ENCODE measurements around the gene TTC39B.
"Not testable (repeated sequence)": the region's sequence is repeated elsewhere in the genome, so short reads cannot be mapped to it uniquely, and the experiment has no call there.

TTC39B gene

DNA sequence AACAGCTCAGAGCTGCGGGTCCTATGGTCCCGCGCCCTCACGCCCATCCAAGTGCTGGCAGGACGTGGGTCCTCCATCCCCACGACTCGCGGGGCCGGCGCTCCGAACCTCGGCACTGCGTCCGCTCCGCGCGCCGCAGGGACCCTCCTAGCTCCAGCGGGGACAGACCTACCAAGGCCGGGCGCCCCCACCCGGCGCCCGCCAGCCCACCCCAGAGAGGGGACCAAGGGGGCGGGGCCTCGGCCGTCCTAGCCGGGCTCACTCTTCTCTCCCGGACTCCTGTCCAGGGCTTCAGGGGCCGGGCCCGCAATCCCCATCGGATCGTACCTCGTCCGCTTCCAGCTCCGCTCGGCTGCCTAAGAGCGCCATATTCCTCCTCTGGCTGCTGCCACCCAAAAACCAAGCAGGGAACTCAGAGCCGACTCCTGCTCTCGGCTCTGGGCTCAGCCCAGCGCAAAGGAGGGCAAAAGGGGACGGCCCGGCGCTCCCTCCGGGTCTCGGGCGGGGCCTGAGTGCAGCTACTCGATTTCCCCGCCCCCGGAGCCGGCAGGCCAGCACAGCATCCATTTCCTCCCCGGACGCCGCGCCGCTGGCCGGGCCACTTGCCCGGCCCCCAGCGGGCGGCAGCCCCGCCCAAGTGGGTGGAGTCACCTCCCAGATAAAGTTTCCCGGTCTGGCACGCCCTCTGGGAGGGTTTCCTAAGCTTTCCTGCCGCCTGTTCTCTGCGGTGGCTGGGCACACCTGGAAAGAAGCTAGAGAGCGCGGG is at the start of gene TTC39B:
Gene TTC39B, minus strand, starts transcription at position 460 of the 766 bp plus-strand sequence. Its CDS starts 91 bp downstream, at position 369.
- DNase-seq: peak; percentile 92

DNA sequence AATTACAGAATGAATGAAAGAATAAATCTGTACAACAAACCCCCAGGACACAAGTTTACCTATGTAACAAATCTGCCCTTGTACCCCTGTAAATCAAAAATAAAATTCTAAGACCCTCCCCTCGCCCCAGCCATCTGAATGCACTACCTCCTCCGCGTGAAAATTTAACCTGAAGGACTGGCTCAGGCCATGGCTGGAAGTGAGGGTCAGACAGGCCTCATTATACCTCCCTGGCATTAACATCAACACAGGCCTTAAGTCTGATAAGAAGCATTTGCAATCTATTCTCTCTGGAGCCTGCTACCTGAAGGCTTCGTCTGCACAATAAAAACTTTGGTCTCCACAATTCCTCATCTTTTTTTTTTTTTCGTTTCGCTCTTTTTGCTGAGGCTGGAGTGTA is 48.7 kb upstream of the TTC39B start:
- DNase-seq: no peak

DNA sequence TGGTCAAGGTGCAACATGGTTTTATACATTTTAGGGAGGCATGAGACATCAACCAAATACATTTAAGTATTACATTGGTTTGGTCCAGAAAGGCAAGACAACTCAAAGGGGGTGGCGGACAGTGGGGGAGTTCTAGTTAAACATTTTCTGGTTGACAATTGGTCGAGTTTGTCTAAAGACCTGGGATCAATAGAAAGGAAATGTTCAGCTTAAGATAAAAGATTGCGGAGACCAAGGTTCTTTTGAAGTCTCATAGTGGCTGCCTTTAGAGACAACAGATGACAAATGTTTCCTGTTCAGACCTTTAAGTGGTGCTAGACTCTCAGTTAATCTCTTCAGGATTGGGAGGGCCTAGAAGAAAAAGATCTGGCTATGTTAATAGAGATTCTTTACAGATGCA is 47.7 kb upstream of the TTC39B start:
- DNase-seq: no peak

DNA sequence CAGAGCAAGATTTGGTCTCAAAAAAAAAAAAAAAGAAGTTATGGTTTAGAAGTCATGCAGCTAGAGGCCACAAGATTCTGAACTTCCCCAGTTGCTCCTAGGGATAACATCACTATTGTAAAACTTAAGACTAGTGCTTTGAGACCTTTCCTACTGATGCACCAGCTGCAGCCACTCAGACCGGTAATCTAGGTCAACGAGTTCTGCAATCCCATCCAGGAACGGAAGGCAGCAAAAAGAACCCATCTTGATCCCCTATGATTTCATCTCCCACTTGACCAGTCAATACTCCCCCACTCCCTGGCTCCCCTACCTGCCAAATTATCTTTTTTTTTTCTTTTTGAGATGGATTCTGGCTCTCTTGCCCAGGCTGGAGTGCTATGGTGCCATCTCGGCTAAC is 46.9 kb upstream of the TTC39B start:
- DNase-seq: no peak

GRCh38 chr9:15352306-15352705 is 45.3 kb upstream of the TTC39B start:
- no peak for DNase-seq

GRCh38 chr9:15349892-15350761 is 43.1 kb upstream of the TTC39B start:
- no peak for DNase-seq

DNA sequence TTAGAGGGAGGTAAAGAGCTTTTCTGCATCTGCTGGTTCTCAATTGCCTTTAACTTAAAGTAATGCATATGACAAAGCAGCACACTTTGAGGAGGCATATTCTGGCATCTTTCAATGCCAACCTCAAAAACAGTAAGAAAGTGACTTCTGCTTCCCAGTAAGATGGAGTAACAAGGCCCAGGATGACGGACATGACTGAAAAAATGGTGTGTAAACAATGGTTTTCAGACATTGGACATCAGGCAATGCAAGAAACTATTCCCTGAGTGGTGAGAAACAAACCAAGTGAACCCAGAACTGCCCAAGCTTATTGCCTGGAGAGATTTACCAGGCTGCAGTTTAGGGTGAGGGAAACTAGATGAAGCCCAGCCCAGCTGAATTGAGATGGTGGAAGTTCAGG is 39.8 kb upstream of the TTC39B start:
- DNase-seq: no peak

DNA sequence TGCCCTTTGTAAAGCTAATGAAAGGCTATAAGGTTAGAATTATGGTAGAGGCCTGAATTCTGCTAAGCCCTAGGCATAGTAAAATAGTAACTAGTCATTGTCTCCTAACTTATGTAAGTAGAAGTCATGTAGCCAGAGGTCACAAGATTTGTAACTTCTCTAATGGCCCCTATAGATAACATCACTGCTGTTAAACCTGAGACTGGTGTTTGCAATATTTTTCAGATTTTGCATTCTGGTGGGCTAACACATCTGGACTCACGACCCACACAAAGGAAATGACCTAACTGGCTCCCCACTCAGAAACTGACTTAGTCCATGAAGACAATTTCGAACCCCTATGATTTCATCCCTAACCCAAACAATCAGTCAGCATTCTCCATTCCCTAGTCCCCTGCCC is 37.2 kb upstream of the TTC39B start:
- no peak for DNase-seq

GRCh38 chr9:15333376-15333881 is 26.4 kb upstream of the TTC39B start:
- no peak for DNase-seq

- DNase-seq: no peak
Observed at GRCh38 chr9:15332939-15333338, 25.9 kb upstream of the TTC39B start.

- DNase-seq: no peak
Observed at GRCh38 chr9:15329539-15330109, 22.6 kb upstream of the TTC39B start.

- no peak for DNase-seq
Observed at GRCh38 chr9:15328946-15329345, 21.9 kb upstream of the TTC39B start.

DNA sequence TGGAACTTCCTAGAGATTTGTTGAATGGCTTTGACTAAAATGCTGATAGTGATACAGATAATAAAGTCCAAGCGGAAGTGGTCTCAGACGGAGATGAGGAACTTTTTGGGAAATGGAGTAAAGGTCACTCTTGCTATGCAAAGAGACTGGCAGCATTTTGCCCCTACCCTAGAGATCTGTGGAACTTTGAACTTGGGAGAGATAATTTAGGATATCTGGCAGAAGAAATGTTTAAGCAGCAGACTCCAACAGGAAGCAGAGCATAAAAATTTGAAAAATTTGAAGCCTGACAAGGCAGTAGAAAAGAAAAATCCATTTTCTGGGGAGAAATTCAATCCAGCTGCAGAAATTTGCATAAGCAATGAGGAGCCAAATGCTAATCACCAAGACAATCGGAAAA is 15.7 kb upstream of the TTC39B start:
- DNase-seq: not testable (repeated sequence)

GRCh38 chr9:15319661-15320060 is 12.6 kb upstream of the TTC39B start:
- DNase-seq: not testable (repeated sequence)

- DNase-seq: no peak
Observed at GRCh38 chr9:15317836-15318235, 10.8 kb upstream of the TTC39B start.

DNA sequence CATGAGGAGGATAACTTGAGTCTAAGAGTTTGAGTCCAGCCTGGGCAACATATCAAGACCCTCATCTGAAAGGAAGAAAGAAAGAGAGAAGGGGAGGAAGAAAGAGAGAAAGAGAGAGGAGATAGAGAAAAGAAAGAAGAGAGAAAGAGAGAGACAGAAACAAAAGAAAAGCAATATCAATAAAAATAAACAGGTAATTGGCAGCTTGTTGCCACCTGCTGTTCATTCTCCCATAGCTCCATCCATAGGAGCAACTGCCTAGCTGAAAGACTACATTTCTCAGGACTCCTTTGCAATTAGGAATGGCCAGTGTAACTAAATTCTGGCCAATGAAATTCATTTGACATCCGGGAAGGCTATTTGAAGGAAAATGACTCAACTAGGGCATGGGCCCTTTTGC is 4.6 kb upstream of the TTC39B start:
- no peak for DNase-seq

DNA sequence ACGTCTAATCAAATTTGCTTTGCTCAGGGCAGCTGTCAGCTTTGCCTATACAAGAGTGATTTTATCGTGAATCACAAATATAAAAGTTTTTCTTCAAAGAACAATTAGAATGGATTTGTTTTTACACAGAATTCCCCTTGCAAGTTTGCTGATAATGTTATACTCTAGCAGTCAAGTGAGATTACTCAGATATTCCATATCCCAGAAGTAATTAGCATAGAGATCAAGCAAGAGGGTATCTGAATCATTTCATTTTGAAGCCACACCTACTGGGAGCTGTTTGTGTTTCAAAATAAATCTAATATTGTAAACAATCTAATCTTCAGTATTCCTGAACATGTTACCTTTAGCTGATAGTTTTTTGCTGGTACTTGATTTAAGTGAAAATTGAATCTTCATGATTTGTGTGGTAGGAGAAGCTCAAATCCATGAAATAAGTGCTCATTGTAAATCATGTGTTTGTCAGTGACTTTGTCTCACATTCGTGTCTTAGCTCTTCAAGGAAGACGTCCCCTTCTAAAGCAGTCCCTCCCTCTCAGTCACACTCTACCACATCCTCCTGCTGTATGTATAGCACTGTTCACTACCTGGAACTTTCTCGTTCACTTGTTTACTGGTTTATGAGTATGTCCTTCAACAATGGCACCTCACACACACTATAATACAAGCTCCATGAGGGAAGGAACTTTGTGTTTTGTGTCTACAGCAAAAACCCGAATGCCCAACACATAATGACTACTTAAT is 3.3 kb upstream of the TTC39B start:
- DNase-seq: no peak

DNA sequence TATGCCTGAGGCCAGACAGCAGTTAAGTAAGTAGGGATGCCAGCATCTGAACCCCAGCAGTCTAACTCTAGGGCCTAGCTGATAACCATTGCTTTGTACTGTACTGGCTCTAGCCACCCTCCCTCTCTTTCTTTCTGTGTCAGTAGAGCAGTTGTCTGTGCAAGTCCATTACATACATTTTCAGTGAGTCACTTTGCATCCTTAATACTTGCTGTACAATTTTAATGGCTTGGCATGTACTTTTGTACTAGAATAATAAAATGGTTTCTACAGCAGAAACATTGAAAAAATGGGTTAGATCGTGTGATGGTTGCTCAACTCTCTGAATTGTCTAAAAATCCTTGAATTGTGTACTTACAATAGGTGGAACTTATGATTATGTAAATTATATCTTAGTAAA is 1.5 kb upstream of the TTC39B start:
- DNase-seq: no peak

DNA sequence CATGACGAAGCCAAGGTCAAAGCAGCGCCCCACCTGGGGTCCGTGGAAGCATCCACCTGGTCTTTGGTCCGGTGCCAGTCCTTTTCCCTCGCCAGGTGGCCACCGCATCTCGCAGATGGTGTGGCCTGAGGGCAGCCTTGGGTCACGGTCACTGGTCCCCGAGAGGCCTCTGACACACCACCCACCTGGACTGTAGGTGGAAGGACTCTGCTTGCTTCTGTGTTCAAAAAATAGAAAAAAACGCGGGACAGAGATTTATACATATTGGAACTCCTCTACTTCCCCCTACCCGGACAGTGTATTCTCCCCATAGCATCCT is 466 bp upstream of the TTC39B start:
- no peak for DNase-seq

DNA sequence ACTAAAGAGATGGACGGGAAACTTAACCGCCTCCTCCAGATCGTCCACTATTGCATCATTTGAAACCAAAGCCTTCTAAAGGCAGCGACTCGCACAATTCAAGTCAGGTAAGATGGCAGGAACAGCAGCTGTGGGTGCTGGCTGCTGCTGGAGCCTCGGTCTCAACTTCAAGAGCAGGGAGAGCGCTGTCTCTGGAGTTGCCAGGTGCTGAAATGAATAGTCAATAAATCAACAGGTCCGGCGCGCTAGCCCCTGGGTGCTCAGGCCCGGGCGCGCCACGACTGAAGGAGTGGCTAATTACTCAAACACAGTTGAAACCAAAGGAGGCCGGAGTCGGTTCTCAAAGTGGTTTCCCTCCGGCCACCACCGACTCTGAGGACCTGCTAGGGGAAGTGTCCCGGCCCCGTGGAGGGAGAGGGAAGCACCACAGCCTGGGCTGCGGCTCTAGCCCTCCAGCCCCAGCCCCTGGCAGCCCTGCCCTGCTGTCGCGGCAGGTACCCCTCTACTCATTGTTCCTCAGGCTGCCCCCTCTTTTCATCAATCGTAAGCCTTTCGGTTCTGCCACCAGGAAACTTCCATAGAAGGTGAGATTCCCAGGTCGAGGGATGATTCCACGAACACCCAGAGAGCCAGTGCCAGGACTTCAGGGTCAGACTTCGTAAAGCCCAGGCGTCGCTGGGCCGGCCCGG is 804 bp downstream of the TTC39B start:
- peak; percentile 38 for DNase-seq

GRCh38 chr9:15305470-15305869 is 1.5 kb downstream of the TTC39B start:
- no peak for DNase-seq

DNA sequence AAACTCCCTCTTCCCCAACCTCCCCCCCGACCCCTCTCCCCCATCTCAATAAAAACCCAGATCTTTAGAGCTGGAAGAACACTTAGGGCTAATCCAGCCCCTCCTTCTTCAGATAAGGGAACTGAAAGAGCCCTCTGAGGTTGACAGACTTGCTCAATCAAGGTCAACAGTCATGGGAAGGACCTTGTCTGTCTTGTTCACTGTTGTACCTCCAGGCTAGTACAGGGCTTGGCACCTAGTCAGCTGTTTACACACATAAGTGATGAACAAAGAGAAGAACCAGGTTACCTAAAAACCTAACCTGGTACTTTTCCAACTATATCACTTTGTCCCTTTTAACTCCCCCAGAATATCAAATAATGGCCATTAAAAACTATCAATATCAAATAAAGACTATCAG is 2.4 kb downstream of the TTC39B start:
- DNase-seq: no peak

Data from NCI-H82 (cell line).